Stimulated activated CD8-positive, alpha-beta memory T cell treated with anti-CD3 and anti-CD28 coated beads, Interleukin-4, amount 100 ng/mL, for 24 hours (primary cell): ENCODE measurements around the gene ST6GALNAC3.

Experiments used
- DNase-seq: peaks from one replicate; pipeline ENCODE4 v3.0.0-alpha.2; 2020; ENCODE audit warnings: low read depth

The ST6GALNAC3 gene

GRCh38 chr1:76430531-76430930 lies 356.0 kb downstream of the ST6GALNAC3 start:
- DNase-seq, result no peak

GRCh38 chr1:76433526-76433925 lies 359.0 kb downstream of the ST6GALNAC3 start:
- no peak for DNase-seq

- DNase-seq, result no peak
Observed at GRCh38 chr1:76443217-76443616, 368.7 kb downstream of the ST6GALNAC3 start.

GRCh38 chr1:76444773-76445172 lies 370.2 kb downstream of the ST6GALNAC3 start:
- DNase-seq, result no peak

GRCh38 chr1:76450229-76450628 lies 375.7 kb downstream of the ST6GALNAC3 start:
- DNase-seq, result no peak

GRCh38 chr1:76463278-76463677 lies 388.7 kb downstream of the ST6GALNAC3 start:
- DNase-seq, result no peak

GRCh38 chr1:76463849-76464248 lies 389.3 kb downstream of the ST6GALNAC3 start:
- DNase-seq, result no peak

- no peak for DNase-seq
Observed at GRCh38 chr1:76465030-76465429, 390.5 kb downstream of the ST6GALNAC3 start.

- DNase-seq, result no peak
Observed at GRCh38 chr1:76470166-76470565, 395.6 kb downstream of the ST6GALNAC3 start.

- DNase-seq, result no peak
Observed at GRCh38 chr1:76471536-76471935, 397.0 kb downstream of the ST6GALNAC3 start.

- no peak for DNase-seq
Observed at GRCh38 chr1:76473591-76473990, 399.0 kb downstream of the ST6GALNAC3 start.

- no peak for DNase-seq
Observed at GRCh38 chr1:76474922-76475321, 400.4 kb downstream of the ST6GALNAC3 start.

- no peak for DNase-seq
Observed at GRCh38 chr1:76477156-76477555, 402.6 kb downstream of the ST6GALNAC3 start.

GRCh38 chr1:76480827-76481226 lies 406.3 kb downstream of the ST6GALNAC3 start:
- DNase-seq, result no peak

GRCh38 chr1:76481672-76482071 lies 407.1 kb downstream of the ST6GALNAC3 start:
- DNase-seq, result no peak

GRCh38 chr1:76482272-76482671 lies 407.7 kb downstream of the ST6GALNAC3 start:
- DNase-seq, result no peak

GRCh38 chr1:76491737-76492136 lies 417.2 kb downstream of the ST6GALNAC3 start:
- no peak for DNase-seq

GRCh38 chr1:76492752-76493430 lies 418.3 kb downstream of the ST6GALNAC3 start:
- no peak for DNase-seq

- DNase-seq, result no peak
Observed at GRCh38 chr1:76494807-76495206, 420.3 kb downstream of the ST6GALNAC3 start.

GRCh38 chr1:76496871-76497270 lies 422.3 kb downstream of the ST6GALNAC3 start:
- DNase-seq, result no peak

GRCh38 chr1:76500116-76500515 lies 425.6 kb downstream of the ST6GALNAC3 start:
- no peak for DNase-seq

GRCh38 chr1:76501136-76501535 lies 426.6 kb downstream of the ST6GALNAC3 start:
- no peak for DNase-seq

GRCh38 chr1:76501586-76502219 lies 427.2 kb downstream of the ST6GALNAC3 start:
- DNase-seq, result no peak

- DNase-seq, result no peak
Observed at GRCh38 chr1:76503100-76503499, 428.6 kb downstream of the ST6GALNAC3 start.
